ENCODE measurements around the gene TMPRSS4.
"Not testable (repeated sequence)": the region's sequence is repeated elsewhere in the genome, so short reads cannot be mapped to it uniquely, and the experiment has no call there.

Gene TMPRSS4

DNA sequence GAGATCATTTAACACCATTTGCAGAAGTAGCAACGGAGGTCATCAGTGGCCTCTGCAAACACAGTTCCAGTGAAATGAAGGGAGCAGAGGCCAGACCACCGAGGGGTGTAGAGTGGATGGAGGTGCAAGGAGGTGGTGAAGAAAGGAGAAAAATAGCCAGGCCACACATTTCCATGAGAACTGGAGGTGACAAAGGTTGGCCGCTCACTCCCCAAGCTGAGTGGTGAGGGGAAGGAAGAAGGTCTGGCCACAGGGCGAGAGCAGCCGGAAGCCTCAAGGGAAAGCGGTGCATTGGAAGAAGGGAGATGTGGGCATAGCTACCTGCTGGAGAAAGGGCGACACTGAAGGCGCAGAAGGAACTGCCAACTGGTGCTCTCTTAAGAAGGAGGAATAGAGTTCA, 20.1 kb upstream of the TMPRSS4 start:
- no peak for DNase-seq (ENCODE audit: low read depth in 3 of 3)

DNA sequence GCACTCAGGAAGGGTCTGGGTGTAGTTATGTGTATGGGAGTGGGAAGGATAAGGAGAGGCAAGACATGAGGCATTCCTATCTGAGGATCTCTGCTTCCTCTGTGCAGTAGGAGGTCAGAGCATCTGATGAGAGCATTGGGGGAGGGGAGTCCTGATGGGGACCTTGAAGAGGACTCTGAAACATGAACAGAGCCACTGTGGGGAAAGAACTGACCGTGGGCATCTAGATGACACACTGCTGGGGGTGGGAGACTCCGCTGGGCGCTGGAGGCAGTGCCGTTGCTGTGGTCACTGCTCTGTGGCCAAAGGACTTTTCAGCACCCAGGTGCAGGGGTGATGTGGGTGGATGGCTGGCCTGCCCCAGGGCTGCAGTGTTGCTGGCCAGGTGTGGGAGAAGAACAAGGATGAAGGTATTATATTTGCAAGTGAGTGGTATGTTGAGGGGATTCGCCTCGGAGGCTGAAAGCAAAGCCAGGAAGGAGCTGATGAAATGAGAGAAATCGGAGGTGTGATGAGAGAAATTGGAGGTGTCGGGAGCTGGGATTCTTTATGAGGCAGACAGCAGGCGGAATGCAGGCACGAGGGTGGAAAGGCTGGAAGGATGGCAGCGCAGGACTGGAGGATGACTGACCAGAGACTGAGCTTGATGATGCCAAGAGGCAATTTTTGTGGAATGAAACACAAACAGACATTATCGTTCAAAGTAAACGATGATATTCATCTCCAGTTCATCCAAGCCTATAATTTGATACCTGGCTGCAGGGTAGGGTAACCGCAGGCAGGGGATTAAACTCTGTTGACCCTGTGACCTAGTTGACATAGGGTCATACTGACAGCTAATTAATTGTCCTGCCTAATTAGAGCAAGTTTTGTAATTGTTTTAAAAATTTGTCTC, 19.4 kb upstream of the TMPRSS4 start:
- DNase-seq (ENCODE audit: low read depth in 3 of 3): no peak

DNA sequence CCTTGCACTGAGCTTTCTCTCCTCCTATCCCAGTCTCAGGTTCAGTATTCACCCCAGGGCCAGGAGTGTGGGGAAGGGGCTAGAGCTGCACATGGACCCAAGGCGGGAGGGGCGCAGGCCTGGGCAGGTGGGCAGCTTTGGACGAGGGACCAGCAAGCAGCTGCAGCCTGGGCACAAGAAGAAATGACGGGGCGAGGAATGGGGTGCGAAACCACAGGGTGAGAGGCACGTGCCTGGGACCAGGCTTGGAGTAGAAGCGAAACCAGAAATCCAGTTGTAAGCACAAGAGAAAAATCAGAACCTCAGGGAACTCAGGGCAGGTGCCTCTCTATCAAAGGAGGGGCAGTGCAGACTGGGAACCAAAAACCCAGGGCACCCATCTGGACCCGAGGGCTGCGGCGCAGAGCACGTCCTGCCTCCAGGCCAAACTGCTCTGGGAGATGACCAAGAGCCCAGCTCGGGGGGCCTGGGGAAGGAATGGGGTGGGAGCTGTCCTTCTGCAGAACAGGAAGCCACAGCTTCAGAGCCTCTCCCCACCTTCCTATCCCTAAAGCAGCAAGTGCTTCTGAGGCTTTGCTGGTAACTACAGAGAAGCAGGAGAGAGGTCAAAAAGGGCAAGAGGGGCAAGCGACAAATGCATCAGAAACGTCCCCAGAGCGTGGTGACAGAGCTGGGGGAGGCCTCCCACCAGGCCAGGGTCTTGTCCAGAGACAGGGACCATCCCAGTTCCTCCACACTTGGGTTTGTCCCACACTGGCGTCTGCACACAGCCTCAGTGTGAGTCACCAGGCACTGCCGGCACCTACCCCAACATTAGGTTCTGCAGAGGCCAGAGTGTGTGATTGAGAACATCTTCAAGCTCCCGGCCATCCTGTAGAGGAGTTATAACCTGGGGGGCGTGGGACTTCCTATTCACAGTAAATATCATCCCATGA, 18.3 kb upstream of the TMPRSS4 start:
- no peak for DNase-seq (ENCODE audit: low read depth in 3 of 3)

DNA sequence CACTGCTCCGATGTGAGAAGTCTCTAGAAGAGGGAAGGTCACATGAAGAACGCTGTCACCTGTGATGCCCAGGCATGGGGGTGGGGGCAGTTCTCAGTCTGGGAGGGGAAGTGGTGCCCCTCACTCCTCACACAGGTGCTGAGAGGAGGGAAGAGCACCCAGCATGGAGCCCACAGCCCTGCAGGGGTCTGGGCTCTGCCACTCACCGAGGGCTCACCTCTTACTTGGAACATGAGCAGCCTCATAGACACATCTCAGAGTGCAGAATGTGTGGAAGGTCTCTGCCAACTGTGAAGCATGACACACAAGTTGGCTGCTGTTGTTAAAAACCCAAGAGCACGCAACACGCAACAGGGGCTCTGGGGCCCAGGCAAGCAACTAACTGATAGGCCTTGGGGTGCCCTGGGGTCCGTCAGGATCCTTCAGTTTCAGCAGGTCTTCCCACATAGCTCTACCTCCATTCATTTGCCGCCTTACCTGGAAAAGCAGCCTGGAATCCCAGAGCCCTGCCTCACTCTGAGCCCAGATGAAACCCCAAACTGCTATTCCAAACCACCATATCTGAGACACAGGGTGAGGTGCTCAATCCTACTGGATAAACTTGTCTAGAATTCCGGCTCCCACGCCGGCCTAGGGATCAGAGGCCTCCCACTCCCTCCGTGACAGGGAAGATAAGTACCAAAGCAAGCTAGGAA, 17.5 kb upstream of the TMPRSS4 start:
- DNase-seq (ENCODE audit: low read depth in 3 of 3): no peak

DNA sequence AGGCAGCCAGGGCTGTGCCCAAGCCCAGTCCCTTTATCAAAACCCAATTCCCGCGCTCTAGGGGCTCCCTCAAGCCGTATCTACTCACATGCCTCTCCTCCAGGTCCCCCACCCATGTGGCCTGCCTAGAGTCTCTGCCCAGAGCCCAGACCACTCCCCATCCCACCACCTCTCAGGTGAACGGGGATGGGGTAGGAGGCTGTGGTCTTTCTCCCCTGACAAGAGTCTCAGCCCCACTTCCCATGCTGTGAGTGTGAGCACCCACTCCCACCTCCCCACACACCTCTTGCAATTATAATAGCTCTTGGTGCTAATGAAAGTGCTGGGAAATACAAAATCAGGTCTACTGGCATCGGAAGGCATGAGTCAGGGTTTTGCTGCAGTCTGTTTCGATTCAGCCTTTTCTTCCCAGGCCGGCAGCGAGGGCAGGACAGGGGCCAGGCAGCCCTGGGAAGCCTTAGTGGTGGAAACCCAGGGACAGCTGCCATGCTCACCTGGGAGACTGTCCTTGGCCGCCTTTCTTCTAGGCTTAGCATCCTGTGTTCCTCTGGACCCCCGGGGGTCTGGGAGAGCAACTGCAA, 16.7 kb upstream of the TMPRSS4 start:
- DNase-seq (ENCODE audit: low read depth in 3 of 3): no peak

DNA sequence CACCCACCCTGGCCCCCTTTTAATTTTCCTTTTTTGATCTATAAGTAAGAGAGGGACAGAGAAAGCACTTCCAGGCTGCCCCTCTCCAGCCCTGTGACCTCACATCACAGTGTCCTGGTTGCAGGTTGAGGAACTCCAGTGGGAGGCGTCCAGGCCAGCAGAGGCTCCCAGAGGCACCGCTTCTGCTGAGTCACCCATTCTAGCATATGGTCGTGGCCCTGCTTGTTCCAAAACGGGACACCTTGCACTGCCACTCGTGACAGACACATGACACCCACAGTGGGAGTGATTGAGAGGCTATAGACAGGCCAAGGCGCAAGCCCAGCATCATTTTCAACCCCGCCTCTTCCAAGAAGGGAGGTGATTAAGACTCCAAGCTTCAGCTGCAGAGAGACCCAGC, 16.0 kb upstream of the TMPRSS4 start:
- DNase-seq (ENCODE audit: low read depth in 3 of 3): no peak

DNA sequence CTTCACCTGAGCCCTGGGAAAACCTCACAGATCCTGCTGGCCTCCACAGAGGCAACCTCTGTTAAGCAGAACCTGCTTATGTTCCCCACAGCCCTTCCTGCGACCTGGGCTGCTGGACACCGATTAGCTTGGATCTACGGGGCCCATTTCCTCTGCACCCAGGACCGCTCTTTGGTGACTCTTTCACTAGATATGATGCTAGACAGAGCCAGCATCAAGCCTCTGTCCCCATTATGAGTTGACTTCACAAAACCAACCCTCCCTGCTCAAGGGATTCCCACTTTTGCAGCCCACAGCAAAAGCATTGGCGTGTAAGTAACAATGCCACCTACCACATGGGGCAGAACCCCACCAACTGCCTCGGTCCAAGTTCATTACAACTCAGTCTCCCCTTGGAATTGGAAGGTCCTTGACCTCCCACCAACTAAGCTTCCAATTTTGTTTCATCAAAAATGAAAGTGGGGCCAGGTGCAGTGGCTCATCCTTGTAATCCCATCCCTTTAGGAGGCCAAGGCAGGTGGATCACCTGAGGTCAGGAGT, 15.2 kb upstream of the TMPRSS4 start:
- DNase-seq (ENCODE audit: low read depth in 3 of 3): no peak

DNA sequence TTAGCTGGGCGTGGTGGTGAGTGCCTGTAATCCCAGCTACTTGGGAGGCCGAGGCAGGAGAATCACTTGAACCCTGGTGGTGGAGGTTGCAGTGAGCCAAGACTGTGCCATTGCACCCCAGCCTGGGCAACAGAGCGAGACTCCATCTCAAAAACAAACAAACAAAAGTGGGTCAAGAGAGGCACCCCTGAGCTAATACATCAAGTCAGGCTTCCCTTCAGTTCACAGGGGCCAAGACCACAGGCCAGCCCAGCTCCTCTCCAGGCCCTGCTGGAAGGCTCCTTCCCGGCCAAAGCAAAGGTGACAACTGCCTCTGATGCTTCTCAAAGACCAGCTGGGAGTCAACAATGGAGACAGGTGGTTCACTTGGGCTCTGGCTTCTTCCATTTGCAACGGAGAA, 14.7 kb upstream of the TMPRSS4 start:
- not testable (repeated sequence) for DNase-seq (ENCODE audit: low read depth in 3 of 3)

DNA sequence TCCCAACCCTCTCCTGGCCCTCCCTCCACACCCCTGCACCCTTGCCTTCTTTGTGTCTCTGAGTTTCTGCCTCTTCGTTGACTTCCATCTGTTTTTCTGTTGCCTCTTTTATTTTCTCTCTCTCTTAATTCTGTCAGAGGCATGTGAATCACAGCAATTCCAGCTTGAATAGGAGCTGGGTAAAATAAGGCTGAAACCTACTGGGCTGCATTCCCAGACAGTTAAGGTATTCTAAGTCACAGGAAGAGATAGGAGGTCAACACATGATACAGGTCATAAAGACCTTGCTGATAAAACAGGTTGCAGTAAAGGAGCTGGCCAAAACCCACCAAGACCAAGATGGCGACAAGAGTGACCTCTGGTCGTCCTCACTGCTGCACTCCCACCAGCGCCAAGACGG, 14.2 kb upstream of the TMPRSS4 start:
- not testable (repeated sequence) for DNase-seq (ENCODE audit: low read depth in 3 of 3)

DNA sequence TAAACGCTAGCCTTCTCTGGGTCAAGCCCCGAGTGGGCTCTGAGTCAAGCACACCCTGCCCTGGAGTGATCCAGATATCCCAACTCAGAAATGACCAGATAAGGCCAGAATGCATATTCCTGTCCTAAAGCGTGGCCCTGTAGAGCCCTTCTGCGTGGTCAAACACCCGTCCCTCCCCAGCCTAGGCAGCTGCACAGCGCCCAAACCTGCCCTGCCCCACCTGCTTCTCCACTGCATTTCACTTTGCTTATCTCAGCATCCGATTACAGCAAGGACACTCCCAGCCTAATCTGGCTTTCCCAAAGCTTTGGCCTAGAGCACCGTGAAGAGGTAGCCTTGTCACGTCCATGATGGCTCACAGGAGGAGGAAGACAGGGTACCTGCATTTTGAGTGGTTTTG, 11.9 kb upstream of the TMPRSS4 start:
- DNase-seq (ENCODE audit: low read depth in 3 of 3): no peak

DNA sequence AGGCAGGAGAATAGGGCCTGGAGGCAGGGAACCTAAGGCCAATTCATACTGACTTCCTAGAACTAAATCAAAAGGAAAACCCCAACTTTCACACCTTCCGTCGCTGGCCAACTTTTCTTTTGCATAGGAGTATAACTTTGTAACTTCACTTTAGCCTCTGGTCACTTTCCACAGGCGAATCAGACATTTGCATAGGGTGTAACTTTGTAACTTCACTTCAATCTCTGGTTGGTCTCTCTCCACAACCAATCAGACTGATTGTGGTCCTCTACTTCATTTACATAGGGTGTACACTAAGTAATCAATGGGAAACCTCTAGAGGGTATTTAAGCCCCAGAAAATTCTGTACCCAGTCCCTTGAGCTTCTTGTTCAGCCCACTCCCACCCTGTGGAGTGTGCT, 11.5 kb upstream of the TMPRSS4 start:
- no peak for DNase-seq (ENCODE audit: low read depth in 3 of 3)

DNA sequence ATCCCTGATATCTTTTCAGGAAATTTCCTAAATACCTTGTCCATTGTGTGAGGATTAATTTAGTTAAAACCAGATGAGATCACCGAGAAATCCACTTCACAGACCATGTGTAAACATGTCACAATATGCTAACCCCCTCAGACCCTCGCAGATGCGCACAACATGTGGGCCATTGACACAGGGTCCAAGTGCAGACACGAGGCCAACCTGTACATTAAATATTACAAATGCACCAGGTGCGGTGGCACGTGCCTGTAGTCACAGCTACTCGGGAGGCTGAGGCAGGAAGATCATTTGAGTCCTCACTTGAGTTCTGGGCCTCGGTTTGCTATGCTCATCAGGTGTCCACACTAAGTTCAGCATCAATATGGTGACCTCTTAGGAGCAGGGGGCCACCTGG, 9.9 kb upstream of the TMPRSS4 start:
- DNase-seq (ENCODE audit: low read depth in 3 of 3): no peak

DNA sequence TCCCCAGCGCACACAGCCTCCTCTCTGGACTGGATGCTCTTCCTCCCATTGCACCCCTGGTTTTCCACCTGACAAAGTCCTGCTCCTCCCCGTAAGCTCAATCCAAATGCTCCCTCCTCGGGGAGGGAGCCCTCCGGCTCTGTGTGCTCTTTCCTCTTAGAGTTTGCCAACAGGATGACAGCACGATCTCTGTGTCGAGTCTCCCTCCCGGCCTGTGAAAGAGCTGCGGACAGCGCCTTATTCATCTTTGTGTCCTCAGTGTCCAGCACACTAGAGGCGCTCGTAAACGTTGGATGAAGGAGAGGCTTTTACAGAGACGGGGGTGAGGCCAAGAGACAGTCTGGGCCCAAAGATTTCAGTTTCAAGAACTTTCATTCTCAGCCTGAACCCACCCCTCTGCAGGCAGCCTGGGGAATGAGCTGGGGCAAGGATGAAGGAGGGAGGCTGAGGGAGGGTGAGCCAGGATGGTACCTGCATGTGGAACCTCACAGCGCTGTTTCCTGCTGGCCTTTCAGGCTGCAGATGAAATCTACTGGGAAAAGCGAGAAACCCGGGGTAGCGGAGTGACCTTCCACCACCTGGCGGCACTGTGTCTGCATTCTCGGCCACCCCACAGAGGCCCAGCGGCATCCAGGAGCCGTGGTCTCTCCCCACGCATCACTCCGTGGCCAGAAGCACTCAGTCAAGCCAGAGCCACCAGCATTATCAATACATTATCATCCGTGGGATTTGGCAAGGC, 8.5 kb upstream of the TMPRSS4 start:
- DNase-seq (ENCODE audit: low read depth in 3 of 3): no peak

DNA sequence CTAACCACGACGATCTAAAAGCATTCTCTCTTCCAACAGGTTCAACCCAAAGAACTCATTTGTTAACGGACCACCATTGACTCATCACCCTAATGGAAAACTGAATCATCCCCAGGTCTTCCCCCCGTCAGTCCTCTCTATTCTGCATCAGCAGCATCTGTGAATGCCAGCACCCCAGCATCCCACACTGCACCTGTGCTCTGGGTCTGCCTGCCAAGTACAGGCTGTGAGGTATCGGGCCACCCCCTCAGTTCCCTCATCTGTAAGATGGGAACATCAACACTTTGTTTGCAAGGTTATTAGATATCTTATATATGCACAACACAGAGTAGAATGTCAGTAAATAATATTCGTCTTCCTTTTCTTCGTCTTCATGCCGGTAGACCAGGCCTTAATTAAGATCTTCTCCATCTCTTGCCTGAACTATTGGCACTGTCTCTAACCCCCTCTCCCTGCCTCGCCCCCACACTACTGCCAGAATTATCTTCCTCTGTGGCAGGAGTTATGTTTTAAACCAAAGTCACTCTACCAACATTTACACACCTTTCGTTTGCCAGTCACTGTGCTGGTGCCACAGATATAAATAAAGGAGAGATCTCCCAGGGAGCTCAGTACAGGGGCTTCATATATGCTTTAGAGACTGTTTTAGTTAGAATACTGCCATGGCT, 7.8 kb upstream of the TMPRSS4 start:
- DNase-seq (ENCODE audit: low read depth in 3 of 3): no peak

DNA sequence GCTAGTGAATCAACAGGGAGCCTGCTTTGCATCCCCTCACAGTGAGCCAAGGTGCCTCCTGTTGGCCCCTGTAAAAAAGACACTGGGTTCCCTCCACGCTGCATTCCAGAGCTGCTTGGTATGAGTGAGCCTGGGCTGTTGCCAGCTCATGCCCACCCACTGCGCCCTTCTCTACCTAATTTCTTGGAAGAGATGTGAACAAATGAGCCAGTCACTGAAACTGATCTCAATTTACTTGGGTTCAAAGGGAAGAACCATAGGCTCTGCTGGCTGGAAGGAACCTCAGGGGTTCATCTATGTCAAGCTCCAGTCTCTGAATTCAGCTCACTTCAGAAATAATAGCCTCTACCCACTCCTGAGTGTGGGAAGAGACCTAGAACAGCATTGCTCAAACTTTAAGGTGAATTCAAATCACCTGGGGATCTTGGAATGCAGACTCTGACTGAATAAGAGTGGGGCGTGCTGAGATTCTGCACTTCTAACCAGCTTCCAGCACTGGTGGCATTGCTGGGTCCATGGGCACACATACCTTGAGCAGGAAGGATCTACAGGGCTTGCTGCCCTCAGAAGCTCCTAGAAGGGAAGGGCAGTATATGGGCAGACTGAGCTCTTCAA, 5.4 kb upstream of the TMPRSS4 start:
- no peak for DNase-seq (ENCODE audit: low read depth in 3 of 3)

DNA sequence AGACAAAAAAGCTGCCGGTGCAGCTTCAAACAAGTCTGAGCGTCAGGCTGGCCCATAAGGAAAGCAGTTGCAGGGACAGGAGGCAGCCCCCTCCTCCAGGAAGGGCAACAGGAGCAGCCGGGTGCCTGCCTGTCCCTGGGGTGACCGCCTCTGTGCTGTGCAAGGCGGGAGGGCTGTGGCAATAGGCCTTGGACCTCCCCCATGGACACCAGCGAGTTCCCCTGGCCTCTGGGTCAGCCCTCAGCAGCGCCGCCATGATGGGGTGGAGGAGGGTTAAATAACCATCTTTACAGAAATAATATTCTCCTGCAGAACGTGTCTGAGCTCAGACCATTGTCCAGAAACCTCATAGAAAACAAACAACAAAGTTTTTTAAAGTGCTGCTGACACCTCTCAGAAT, 3.3 kb upstream of the TMPRSS4 start:
- no peak for DNase-seq (ENCODE audit: low read depth in 3 of 3)

DNA sequence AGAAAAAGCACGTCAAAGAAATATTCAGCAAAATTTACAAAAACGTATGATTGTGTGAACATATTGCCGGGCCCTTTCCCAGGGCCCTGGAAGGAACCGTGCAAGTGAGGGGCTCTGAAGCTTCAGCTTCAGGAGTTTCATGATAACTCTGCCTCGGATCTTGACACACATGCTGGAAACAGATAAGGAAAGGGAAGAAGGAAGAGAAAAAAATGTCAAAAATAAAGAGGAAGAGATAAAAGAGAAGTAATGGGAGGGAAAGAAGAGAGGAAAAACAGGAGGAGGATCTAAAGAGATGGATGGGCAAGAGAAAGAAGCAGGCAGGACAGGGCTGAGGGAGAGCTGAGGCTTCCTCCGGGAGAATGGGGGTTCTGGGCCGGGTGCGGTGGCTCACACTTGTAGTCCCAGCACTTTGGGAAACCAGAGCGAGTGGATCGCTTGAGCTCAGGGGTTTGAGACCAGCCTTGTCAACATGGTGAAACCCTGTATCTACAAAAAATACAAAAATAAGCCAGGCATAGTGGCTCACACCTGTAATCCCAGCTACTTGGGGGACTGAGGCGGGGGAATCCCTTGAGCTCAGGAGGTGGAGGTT, 2.7 kb upstream of the TMPRSS4 start:
- DNase-seq (ENCODE audit: low read depth in 3 of 3): no peak

DNA sequence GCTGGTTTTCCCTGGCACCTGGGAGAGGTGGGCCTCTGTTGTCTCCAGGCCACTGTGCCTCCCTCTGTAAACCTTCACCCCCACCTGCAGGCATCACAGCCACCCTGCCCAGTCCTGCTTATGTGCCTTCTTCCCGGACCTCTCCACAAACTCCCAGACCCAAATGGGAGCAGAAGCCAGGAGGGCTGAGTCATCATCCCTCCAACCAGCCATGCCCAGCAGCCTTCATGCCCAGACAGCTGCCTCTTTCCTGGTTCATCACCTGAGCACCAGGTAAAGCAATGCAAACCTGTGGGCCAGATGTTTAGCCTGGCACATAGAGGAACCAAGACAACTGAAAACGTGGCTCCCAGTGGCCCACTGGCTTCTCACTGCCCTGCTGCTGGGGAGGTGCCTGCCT, 2.1 kb upstream of the TMPRSS4 start:
- DNase-seq (ENCODE audit: low read depth in 3 of 3): no peak

DNA sequence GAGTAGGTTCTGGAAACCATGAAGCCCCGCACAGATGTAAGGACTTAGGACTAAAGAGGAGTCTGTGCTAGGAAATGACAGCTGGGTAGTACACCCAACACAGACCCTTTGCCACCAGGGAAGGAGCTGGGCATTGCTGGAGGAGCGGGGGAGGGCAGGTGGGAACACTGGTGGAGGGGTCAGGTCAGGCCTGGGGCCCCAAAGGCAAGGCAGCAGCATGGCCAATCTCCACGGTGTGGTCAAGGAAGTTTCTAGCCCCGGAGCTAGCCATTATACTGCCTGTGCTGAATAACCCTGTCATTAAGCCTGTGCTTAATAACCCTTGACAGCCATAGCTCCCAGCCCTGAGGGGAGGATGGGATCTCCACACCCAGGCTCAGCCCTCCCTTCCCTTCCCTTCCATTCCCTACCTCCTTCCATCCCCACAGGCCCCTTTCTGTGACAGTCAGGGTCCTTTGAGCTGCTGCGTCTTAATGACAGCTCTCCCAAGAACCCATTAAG, 2.1 kb downstream of the TMPRSS4 start:
- no peak for DNase-seq (ENCODE audit: low read depth in 3 of 3)
